Measurements from ENCODE around the gene ENPP6. TPM values are rescaled to one million over a fixed set of nuclear protein-coding genes. Genes with fewer than 3 reads are reported as not detected.

ENPP6 gene
- total RNA-seq, 3 donors from 2014 or later (not counting 1 experiment from before 2014, with no cell fraction given), result 0.23 TPM; not detected in 2

GRCh38 chr4:184203300-184203699, 14.4 kb downstream of the ENPP6 start:
- no peak for ATAC-seq

GRCh38 chr4:184201179-184201578, 16.5 kb downstream of the ENPP6 start:
- TF ChIP-seq CTCF (IDR thresholded peaks at IDR 0.05), result no peak
- H3K4me3 Mint-ChIP-seq, result no peak overlapping the region
- no peak for DNase-seq
- no peaks in the 10 kb centered on the region for H3K27me3 ChIP-seq (ENCODE audit: control insufficient read depth, insufficient read depth, low read length)
- H3K36me3 ChIP-seq (ENCODE audit: control insufficient read depth, insufficient read depth, low read length), result no peaks in the 10 kb centered on the region
- no peak overlapping the region for H3K4me3 ChIP-seq (ENCODE audit: low read length)
- H3K4me1 ChIP-seq (ENCODE audit: control insufficient read depth, insufficient read depth, low read length), result no peaks in the 10 kb centered on the region
- intact Hi-C loops (cut with micrococcal nuclease), result no loop called here
- no peak overlapping the region for H3K27ac Mint-ChIP-seq
- H3K9me3 ChIP-seq (ENCODE audit: control insufficient read depth, insufficient read depth, low read length), result no peaks in the 10 kb centered on the region
- H3K27me3 Mint-ChIP-seq (ENCODE audit: low read depth in 2 of 2), result peaks cover 24 to 30% of the 10 kb centered on the region in 2 donors
- ATAC-seq, result no peak
- no peaks in the 10 kb centered on the region for H3K36me3 Mint-ChIP-seq
- no peaks in the 10 kb centered on the region for H3K4me1 Mint-ChIP-seq
- 74% methylated on average over 6 of the region's 7 CpGs for WGBS (ENCODE audit: insufficient coverage)
- H3K27ac ChIP-seq (ENCODE audit: low read length), result no peak overlapping the region
- no peaks in the 10 kb centered on the region for H3K9me3 Mint-ChIP-seq

More at GRCh38 chr4:184203300-184203699, 14.4 kb downstream of the ENPP6 start:
- Mint-ChIP-seq H3K27ac (no peak overlapping the region), H3K36me3 (no peaks in the 10 kb centered on the region), H3K4me1 (no peaks in the 10 kb centered on the region), H3K27me3 (ENCODE audit: low read depth in 2 of 2) (peaks cover 24 to 28% of the 10 kb centered on the region in 2 donors), H3K9me3 (no peaks in the 10 kb centered on the region), H3K4me3 (no peak overlapping the region)
- 94% methylated on average over 6 of the region's 6 CpGs for WGBS (ENCODE audit: insufficient coverage)
- DNase-seq, result no peak
- intact Hi-C loops (cut with micrococcal nuclease), result no loop called here
- Histone ChIP-seq H3K27ac (ENCODE audit: low read length) (no peak overlapping the region), H3K4me3 (ENCODE audit: low read length) (no peak overlapping the region), H3K27me3 (ENCODE audit: control insufficient read depth, insufficient read depth, low read length) (no peaks in the 10 kb centered on the region), H3K36me3 (ENCODE audit: control insufficient read depth, insufficient read depth, low read length) (no peaks in the 10 kb centered on the region), H3K4me1 (ENCODE audit: control insufficient read depth, insufficient read depth, low read length) (no peaks in the 10 kb centered on the region), H3K9me3 (ENCODE audit: control insufficient read depth, insufficient read depth, low read length) (no peaks in the 10 kb centered on the region)
- no peak for TF ChIP-seq CTCF (IDR thresholded peaks at IDR 0.05)

GRCh38 chr4:184200296-184200695, 17.4 kb downstream of the ENPP6 start:
- Mint-ChIP-seq H3K27ac (no peak overlapping the region), H3K36me3 (no peaks in the 10 kb centered on the region), H3K4me1 (no peaks in the 10 kb centered on the region), H3K9me3 (no peaks in the 10 kb centered on the region), H3K27me3 (ENCODE audit: low read depth in 2 of 2) (peaks cover 18 to 32% of the 10 kb centered on the region in 2 donors), H3K4me3 (no peak overlapping the region)
- Histone ChIP-seq H3K4me1 (ENCODE audit: control insufficient read depth, insufficient read depth, low read length) (no peaks in the 10 kb centered on the region), H3K9me3 (ENCODE audit: control insufficient read depth, insufficient read depth, low read length) (no peaks in the 10 kb centered on the region), H3K27ac (ENCODE audit: low read length) (no peak overlapping the region), H3K4me3 (ENCODE audit: low read length) (no peak overlapping the region), H3K36me3 (ENCODE audit: control insufficient read depth, insufficient read depth, low read length) (no peaks in the 10 kb centered on the region), H3K27me3 (ENCODE audit: control insufficient read depth, insufficient read depth, low read length) (no peaks in the 10 kb centered on the region)
- intact Hi-C loops (cut with micrococcal nuclease), result no loop called here
- ATAC-seq (no peak), DNase-seq (no peak)
- 89% methylated on average over 12 of the region's 12 CpGs for WGBS (ENCODE audit: insufficient coverage)
- no peak for TF ChIP-seq CTCF (IDR thresholded peaks at IDR 0.05)

GRCh38 chr4:184199780-184200179, 17.9 kb downstream of the ENPP6 start:
- no peak for ATAC-seq
- no peak for DNase-seq
- no peaks in the 10 kb centered on the region for H3K36me3 Mint-ChIP-seq

More at GRCh38 chr4:184199780-184200179, 17.9 kb downstream of the ENPP6 start:
- intact Hi-C loops (cut with micrococcal nuclease), result no loop called here
- Histone ChIP-seq H3K27me3 (ENCODE audit: control insufficient read depth, insufficient read depth, low read length) (no peaks in the 10 kb centered on the region), H3K4me1 (ENCODE audit: control insufficient read depth, insufficient read depth, low read length) (no peaks in the 10 kb centered on the region), H3K27ac (ENCODE audit: low read length) (no peak overlapping the region), H3K36me3 (ENCODE audit: control insufficient read depth, insufficient read depth, low read length) (no peaks in the 10 kb centered on the region), H3K4me3 (ENCODE audit: low read length) (no peak overlapping the region), H3K9me3 (ENCODE audit: control insufficient read depth, insufficient read depth, low read length) (no peaks in the 10 kb centered on the region)
- H3K27me3 Mint-ChIP-seq (ENCODE audit: low read depth in 2 of 2), result peaks cover 15 to 31% of the 10 kb centered on the region in 2 donors
- H3K4me1 Mint-ChIP-seq, result no peaks in the 10 kb centered on the region
- H3K4me3 Mint-ChIP-seq, result no peak overlapping the region
- H3K27ac Mint-ChIP-seq, result no peak overlapping the region
- 87% methylated on average over 5 of the region's 5 CpGs for WGBS (ENCODE audit: insufficient coverage)
- H3K9me3 Mint-ChIP-seq, result no peaks in the 10 kb centered on the region
- TF ChIP-seq CTCF (IDR thresholded peaks at IDR 0.05), result no peak

All from natural killer cell (primary cell).